ENCODE measurements around the gene CLEC19A. TPM values are rescaled to one million over a fixed set of nuclear protein-coding genes. Genes with fewer than 3 reads are reported as not detected.

Gene CLEC19A
- total RNA-seq = 0.13 TPM

- ATAC-seq (no peak), DNase-seq (ENCODE audit: low spot score) (no peak)
- intact Hi-C loops (cut with DNase I) = no loop called here
Observed at GRCh38 chr16:19285431-19285830, at the start of gene CLEC19A. CLEC19A (plus strand) TSS chr16:19285731; CDS start chr16:19285852, 121 bp downstream.

DNA sequence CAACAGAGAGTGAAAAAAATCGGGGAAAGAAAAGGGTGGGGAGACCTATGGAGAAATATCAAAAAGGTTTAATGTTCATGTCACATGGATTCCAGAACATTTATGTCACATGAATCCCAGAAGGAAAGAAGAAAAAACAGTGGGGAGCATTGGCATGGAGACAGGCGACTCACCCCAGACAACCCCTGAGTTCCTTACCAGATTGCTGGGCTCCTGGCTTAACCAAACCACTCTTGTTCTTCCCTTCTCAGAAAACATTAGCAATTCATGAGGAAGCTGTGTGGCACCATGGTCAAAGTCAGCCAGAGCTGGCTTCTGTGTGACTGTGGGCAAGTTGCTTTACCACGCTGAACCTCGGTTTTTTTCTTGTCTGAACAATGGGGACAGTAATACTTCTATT, 49.6 kb upstream of the CLEC19A start:
- intact Hi-C loops (cut with DNase I) = no loop called here
- no peak for DNase-seq (ENCODE audit: low spot score)
- ATAC-seq = no peak

- DNase-seq (ENCODE audit: low spot score) (no peak), ATAC-seq (no peak)
- intact Hi-C loops (cut with DNase I) = no loop called here
Observed at GRCh38 chr16:19236561-19237209, 48.8 kb upstream of the CLEC19A start.

GRCh38 chr16:19238406-19238805, 47.1 kb upstream of the CLEC19A start:
- ATAC-seq = no peak
- intact Hi-C loops (cut with DNase I) = no loop called here

DNA sequence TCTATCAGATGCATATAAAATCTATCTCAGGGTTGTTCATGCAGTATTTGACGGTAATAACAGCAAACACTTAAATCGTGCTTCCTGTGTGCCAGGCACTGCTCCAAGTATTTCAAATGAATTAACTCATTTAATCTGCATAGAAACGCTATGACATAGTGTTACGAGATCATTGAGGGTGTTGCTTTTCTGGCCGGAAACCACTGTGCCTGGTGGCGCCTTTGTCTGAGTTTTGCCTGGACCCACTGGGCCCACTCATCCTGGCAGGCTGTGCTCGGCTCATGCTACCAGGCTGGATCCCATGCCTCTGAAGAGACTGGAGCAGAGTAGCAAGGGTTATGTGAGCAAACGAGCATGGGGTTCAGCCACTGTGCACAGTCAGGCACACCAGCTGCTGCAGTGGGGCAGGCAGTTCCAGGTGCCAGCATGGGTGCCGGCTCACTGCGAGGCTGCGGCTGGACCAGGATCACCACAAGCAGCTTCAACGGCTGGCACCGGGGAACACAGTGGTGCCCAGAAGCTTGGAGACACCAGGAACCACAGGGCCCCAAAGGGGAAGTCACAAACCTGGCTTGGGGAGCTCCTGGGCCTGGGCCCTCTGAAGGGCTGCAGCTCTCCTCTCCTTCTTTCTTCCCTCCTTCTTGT, 45.9 kb upstream of the CLEC19A start:
- intact Hi-C loops (cut with DNase I) = no loop called here

More at GRCh38 chr16:19238406-19238805, 47.1 kb upstream of the CLEC19A start:
- DNase-seq (ENCODE audit: low spot score) = no peak

DNA sequence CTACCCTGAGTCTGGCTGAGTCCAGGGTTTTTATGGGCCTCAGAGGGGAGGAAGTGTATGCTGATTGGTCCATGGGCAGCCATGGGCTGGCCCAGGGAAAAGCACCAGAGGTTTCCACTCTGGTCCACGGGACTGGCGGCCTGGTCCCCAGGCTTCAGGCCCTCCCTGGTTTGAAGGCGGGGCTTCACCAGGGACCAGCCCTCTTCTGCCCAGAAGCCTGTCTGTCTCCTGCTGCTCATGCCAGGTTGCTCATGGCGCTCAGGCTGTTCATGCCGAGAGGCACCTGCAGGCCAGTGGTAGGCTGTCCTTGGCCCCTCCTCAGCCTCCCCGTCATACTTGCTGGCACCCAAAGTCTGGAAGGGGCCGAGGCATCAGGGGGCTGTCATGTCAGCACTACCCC, 45.0 kb upstream of the CLEC19A start:
- intact Hi-C loops (cut with DNase I) = no loop called here

More for the DNA sequence above, 45.9 kb upstream of the CLEC19A start:
- DNase-seq (ENCODE audit: low spot score) (no peak), ATAC-seq (no peak)

GRCh38 chr16:19241512-19241911, 44.0 kb upstream of the CLEC19A start:
- ATAC-seq = no peak
- DNase-seq (ENCODE audit: low spot score) = no peak
- intact Hi-C loops (cut with DNase I) = no loop called here

More for the DNA sequence above, 45.0 kb upstream of the CLEC19A start:
- ATAC-seq = no peak
- DNase-seq (ENCODE audit: low spot score) = no peak

DNA sequence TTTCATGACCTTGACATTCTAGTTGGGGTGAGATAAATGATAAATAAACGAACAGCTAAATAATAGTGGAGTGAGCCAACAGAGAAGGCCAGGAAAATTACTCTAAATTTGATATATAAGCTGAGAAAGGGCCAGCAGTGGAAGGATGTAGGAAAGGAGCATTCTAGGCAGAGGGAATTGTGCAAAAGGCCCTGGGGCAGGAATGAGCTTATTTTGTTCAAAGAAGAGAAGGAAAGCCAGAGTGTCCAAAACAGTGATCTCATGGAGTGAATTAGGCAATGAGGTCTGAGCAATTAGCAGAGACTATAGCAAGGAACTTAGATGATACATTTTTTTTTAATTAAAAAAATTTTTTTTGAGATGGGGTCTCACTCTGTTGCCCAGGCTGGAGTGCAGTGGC, 43.3 kb upstream of the CLEC19A start:
- intact Hi-C loops (cut with DNase I) = no loop called here
- DNase-seq (ENCODE audit: low spot score) (no peak), ATAC-seq (no peak)

DNA sequence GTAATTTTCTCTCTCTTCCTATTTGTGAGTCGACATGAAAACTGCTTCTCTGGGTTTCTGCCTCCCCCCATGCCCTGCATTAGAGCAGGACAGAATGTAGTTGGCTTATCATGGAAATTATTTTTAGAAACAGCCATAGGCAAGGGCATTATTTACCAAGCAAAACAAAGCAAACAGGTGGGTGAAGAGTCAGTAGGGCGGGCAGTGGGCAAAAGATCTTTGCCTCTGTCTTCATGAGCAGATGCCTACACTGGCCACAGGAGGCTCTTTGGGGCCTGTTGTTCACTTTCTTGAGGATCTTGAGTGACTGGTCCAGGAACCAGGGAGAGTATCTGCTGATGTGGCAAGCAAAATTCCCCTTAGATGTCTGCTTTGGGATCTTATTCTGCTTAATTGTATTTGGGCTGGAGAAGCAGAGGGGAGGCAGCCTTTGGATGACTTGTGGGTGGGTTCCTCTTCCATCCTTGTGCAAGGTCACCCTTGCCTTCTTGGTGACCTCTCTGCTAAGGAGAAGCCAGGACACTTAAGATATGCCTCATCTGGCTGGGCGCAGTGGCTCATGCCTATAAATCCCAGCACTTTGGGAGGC, 42.5 kb upstream of the CLEC19A start:
- no peak for DNase-seq (ENCODE audit: low spot score)
- no peak for ATAC-seq
- intact Hi-C loops (cut with DNase I) = no loop called here

GRCh38 chr16:19245326-19245925, 40.1 kb upstream of the CLEC19A start:
- DNase-seq (ENCODE audit: low spot score) (no peak), ATAC-seq (no peak)
- intact Hi-C loops (cut with DNase I) = no loop called here

- no peak for DNase-seq (ENCODE audit: low spot score)
- intact Hi-C loops (cut with DNase I) = no loop called here
Observed at GRCh38 chr16:19252904-19253303, 32.6 kb upstream of the CLEC19A start.

GRCh38 chr16:19254611-19255010, 30.9 kb upstream of the CLEC19A start:
- intact Hi-C loops (cut with DNase I) = no loop called here
- DNase-seq (ENCODE audit: low spot score) = no peak
- no peak for ATAC-seq

More at GRCh38 chr16:19252904-19253303, 32.6 kb upstream of the CLEC19A start:
- ATAC-seq = no peak

GRCh38 chr16:19264123-19264673, 21.3 kb upstream of the CLEC19A start:
- intact Hi-C loops (cut with DNase I) = no loop called here
- no peak for DNase-seq (ENCODE audit: low spot score)
- ATAC-seq = no peak

GRCh38 chr16:19265380-19265930, 20.1 kb upstream of the CLEC19A start:
- DNase-seq (ENCODE audit: low spot score) = no peak
- ATAC-seq = no peak
- intact Hi-C loops (cut with DNase I) = no loop called here

DNA sequence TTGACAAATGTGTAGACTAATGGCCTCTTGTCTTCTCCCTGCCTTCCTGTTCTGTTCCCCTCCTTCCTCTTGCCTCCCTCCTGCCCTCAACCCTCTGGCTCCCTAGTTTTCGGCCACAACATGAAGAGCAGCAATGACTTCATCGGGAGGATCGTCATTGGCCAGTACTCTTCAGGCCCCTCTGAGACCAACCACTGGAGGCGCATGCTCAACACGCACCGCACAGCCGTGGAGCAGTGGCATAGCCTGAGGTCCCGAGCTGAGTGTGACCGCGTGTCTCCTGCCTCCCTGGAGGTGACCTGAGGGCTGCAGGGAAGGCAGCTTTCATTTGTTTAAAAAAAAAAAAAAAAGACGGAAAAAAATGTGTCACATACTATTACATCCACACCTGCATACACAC, 18.8 kb upstream of the CLEC19A start:
- no peak for DNase-seq (ENCODE audit: low spot score)
- ATAC-seq = no peak
- intact Hi-C loops (cut with DNase I) = no loop called here

GRCh38 chr16:19269098-19269497, 16.4 kb upstream of the CLEC19A start:
- ATAC-seq = no peak
- no peak for DNase-seq (ENCODE audit: low spot score)
- intact Hi-C loops (cut with DNase I) = no loop called here

GRCh38 chr16:19274165-19274797, 11.2 kb upstream of the CLEC19A start:
- intact Hi-C loops (cut with DNase I) = no loop called here
- DNase-seq (ENCODE audit: low spot score) (no peak), ATAC-seq (no peak)

DNA sequence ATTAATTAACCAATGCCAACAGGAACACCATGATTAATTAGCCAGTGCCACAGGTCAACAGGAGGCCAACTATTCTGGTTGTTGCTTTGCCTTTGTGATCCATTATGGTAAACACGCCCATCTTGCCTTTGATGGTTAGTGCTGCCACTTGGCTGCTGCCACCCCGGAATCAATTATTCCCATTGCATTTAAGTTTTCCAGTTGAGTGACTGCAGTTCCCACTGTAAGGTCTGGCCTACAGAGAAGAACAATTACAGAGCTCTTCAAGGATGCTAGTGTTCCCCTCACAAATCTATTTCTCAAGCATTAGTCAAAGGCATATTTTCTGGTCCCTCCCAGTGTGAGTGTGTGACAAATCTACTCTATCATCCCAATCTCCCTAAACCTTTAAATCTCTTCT, 7.1 kb upstream of the CLEC19A start:
- no peak for ATAC-seq
- intact Hi-C loops (cut with DNase I) = no loop called here
- DNase-seq (ENCODE audit: low spot score) = no peak

DNA sequence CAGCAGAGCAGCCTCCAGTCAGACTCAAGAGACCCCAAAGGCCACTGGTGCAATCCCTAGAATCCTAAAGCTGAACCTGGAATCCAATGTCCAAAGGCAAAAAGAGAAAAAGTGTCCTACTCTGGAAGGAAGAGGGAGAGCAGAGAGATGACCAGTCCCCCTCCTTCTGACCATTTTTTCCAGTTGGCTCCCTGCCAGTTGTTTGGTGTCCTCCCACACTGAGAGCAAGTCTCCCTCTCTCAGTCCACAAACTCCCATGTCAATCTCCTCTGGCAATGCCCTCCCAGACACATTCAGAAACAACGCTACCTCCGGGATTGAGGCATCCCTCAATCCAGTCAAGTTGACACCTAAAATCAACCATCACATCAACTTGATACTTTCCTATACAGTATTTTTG, 4.3 kb upstream of the CLEC19A start:
- DNase-seq (ENCODE audit: low spot score) (no peak), ATAC-seq (no peak)
- intact Hi-C loops (cut with DNase I) = no loop called here

Measured in sciatic nerve (tissue), 2 donors.